ENCODE measurements around the gene ADAMTS18.

The ADAMTS18 gene

GRCh38 chr16:77374384-77374783 is 60.5 kb downstream of the ADAMTS18 start:
- no peak for DNase-seq (ENCODE audit: low spot score)
- TF ChIP-seq, protein P1, sequence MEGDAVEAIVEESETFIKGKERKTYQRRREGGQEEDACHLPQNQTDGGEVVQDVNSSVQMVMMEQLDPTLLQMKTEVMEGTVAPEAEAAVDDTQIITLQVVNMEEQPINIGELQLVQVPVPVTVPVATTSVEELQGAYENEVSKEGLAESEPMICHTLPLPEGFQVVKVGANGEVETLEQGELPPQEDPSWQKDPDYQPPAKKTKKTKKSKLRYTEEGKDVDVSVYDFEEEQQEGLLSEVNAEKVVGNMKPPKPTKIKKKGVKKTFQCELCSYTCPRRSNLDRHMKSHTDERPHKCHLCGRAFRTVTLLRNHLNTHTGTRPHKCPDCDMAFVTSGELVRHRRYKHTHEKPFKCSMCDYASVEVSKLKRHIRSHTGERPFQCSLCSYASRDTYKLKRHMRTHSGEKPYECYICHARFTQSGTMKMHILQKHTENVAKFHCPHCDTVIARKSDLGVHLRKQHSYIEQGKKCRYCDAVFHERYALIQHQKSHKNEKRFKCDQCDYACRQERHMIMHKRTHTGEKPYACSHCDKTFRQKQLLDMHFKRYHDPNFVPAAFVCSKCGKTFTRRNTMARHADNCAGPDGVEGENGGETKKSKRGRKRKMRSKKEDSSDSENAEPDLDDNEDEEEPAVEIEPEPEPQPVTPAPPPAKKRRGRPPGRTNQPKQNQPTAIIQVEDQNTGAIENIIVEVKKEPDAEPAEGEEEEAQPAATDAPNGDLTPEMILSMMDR (IDR thresholded peaks at IDR 0.05; ENCODE audit: extremely low read depth, missing control alignments): no peak

GRCh38 chr16:77373726-77374125 is 61.1 kb downstream of the ADAMTS18 start:
- TF ChIP-seq, protein P1 (IDR thresholded peaks at IDR 0.05; ENCODE audit: extremely low read depth, missing control alignments): no peak
- DNase-seq (ENCODE audit: low spot score): no peak

GRCh38 chr16:77364770-77365169 is 70.1 kb downstream of the ADAMTS18 start:
- DNase-seq (ENCODE audit: low spot score): no peak
- TF ChIP-seq, protein P1 (IDR thresholded peaks at IDR 0.05; ENCODE audit: extremely low read depth, missing control alignments): no peak

DNA sequence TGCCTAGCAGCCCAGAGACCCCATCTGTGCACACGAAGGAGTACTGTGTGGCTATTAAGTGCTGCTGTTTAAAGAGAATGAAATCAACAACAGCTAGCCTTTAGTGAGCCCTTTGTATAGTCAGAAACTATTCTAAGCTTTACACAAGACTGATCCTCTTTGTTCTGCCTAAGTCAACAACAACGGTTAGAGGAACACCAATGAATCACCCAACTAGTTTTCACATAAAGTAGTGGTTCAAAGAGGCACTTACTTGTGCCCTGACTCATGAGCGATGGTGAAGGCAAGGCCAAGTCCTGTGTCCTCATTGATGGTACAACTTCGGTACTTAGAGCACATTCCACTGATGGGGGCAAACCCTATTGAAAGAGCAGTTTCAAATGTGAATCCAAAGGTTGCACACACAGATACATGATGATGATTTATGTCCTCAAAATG is 75.8 kb downstream of the ADAMTS18 start:
- DNase-seq (ENCODE audit: low spot score): no peak
- TF ChIP-seq, protein P1 (IDR thresholded peaks at IDR 0.05; ENCODE audit: extremely low read depth, missing control alignments): no peak

DNA sequence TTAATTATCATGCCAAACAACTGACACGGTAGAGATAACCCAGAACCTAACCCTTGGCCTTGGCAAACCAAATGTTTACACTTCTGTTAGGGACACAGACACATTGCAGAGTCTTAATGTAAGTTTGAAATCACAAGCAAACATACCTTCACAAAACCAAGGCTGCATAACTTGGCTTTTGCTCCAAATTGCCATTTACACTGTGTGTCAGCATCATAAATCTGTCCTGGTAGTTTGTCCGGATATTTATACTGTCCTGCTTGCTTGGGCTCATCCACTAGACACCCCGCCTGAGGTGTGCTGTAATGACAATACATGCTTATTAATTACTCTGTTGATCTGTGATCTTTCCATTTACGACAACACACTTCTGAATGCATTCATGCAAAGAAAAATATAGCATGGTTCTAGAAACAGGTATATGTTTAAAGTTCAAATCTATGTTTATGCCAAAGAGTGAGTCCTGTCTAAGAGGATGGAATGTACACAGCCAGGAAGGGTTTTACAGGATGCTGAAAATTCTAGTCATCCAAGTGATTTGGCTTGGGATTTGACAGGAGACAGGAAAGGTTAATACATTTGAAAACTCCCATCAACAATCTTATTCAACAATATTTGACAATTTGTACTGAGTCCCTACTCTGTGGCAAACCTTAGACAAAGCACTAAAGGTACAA is 81.1 kb downstream of the ADAMTS18 start:
- DNase-seq (ENCODE audit: low spot score): no peak
- TF ChIP-seq, protein P1 (IDR thresholded peaks at IDR 0.05; ENCODE audit: extremely low read depth, missing control alignments): no peak

- DNase-seq (ENCODE audit: low spot score): no peak
- TF ChIP-seq, protein P1 (IDR thresholded peaks at IDR 0.05; ENCODE audit: extremely low read depth, missing control alignments): no peak
Measured at GRCh38 chr16:77344341-77344740, 90.5 kb downstream of the ADAMTS18 start.

GRCh38 chr16:77336637-77337036 is 98.2 kb downstream of the ADAMTS18 start:
- no peak for DNase-seq (ENCODE audit: low spot score)
- TF ChIP-seq, protein P1 (IDR thresholded peaks at IDR 0.05; ENCODE audit: extremely low read depth, missing control alignments): no peak

Measured in GM20000 (cell line).